HepG2 (cell line): Measurements from ENCODE around the gene IFT172. TPM values are rescaled to one million over a fixed set of nuclear protein-coding genes. Genes with fewer than 3 reads are reported as not detected.
A peak's percentile ranks its signal among the peaks of the same experiment; 100 is the strongest.

Experiments used
- ATF1 ChIP-seq: IDR thresholded peaks from 2 replicates; pipeline ENCODE4 v1.6.1; 2016; ENCODE audit warnings: mild to moderate bottlenecking, control low read depth
- DR1 ChIP-seq: sonication (generic); formaldehyde crosslinking; IDR thresholded peaks from 2 replicates; pipeline ENCODE4 v1.8.0; 2021; ENCODE audit warnings: mild to moderate bottlenecking, missing genetic modification reagents, inconsistent platforms
- HNRNPK ChIP-seq: fragments of 200-400 bp; formaldehyde crosslinking; IDR thresholded peaks from 2 replicates; pipeline ENCODE4 v1.6.1; 2018; ENCODE audit warnings: low read length, low read depth, moderate library complexity, mild to moderate bottlenecking; ENCODE audit not compliant: poor library complexity, severe bottlenecking
- ISX ChIP-seq: sonication (generic); formaldehyde crosslinking; conservative IDR thresholded peaks from 2 replicates; pipeline ENCODE4 v1.5.0; 2020; ENCODE audit warnings: missing genetic modification reagents
- MED8 ChIP-seq: sonication (generic); formaldehyde crosslinking; IDR thresholded peaks from 2 replicates; pipeline ENCODE4 v1.8.1; 2023; ENCODE audit warnings: mild to moderate bottlenecking, missing genetic modification reagents; ENCODE audit not compliant: insufficient replicate concordance
- MLX ChIP-seq: IDR thresholded peaks from 2 replicates; pipeline ENCODE4 v1.6.1; 2016
- MYNN ChIP-seq: sonication (generic); formaldehyde crosslinking; IDR thresholded peaks from 2 replicates; pipeline ENCODE4 v1.4.0; 2020; ENCODE audit warnings: mild to moderate bottlenecking, low read depth, missing genetic modification reagents
- NAIF1 ChIP-seq: sonication (generic); formaldehyde crosslinking; IDR thresholded peaks from 2 replicates; pipeline ENCODE4 v1.5.0; 2020; ENCODE audit warnings: mild to moderate bottlenecking, missing genetic modification reagents, borderline replicate concordance
- SALL1 ChIP-seq: sonication (generic); formaldehyde crosslinking; IDR thresholded peaks from 2 replicates; pipeline ENCODE4 v1.8.0; 2022; ENCODE audit warnings: mild to moderate bottlenecking, missing genetic modification reagents
- TRIM24 ChIP-seq: sonication (generic); formaldehyde crosslinking; IDR thresholded peaks from 2 replicates; pipeline ENCODE4 v1.8.0; 2022; ENCODE audit warnings: mild to moderate bottlenecking, missing genetic modification reagents
- XBP1 ChIP-seq: sonication (generic); formaldehyde crosslinking; IDR thresholded peaks from 2 replicates; pipeline ENCODE4 v1.5.0; 2020; ENCODE audit warnings: missing genetic modification reagents
- ZNF101 ChIP-seq: sonication (generic); formaldehyde crosslinking; IDR thresholded peaks from 2 replicates; pipeline ENCODE4 v1.4.0; 2020; ENCODE audit warnings: mild to moderate bottlenecking, low read depth, missing genetic modification reagents, borderline replicate concordance
- ZNF260 ChIP-seq: sonication (generic); formaldehyde crosslinking; IDR thresholded peaks from 2 replicates; pipeline ENCODE4 v1.4.0; 2020; ENCODE audit warnings: missing genetic modification reagents, low read depth, mild to moderate bottlenecking, borderline replicate concordance
- ZNF280B ChIP-seq: sonication (generic); formaldehyde crosslinking; IDR thresholded peaks from 2 replicates; pipeline ENCODE4 v1.5.0; 2020; ENCODE audit warnings: missing genetic modification reagents, mild to moderate bottlenecking, borderline replicate concordance
- ZNF280D ChIP-seq: sonication (generic); formaldehyde crosslinking; IDR thresholded peaks from 2 replicates; pipeline ENCODE4 v1.5.1; 2020; ENCODE audit warnings: mild to moderate bottlenecking, missing genetic modification reagents
- ZNF30 ChIP-seq: sonication (generic); formaldehyde crosslinking; IDR thresholded peaks from 2 replicates; pipeline ENCODE4 v1.5.0; 2020; ENCODE audit warnings: mild to moderate bottlenecking, missing genetic modification reagents
- ZNF720 ChIP-seq: sonication (generic); formaldehyde crosslinking; IDR thresholded peaks from 2 replicates; pipeline ENCODE4 v1.4.0; 2020; ENCODE audit warnings: missing genetic modification reagents
- ZNF747 ChIP-seq: sonication (generic); formaldehyde crosslinking; IDR thresholded peaks from 2 replicates; pipeline ENCODE4 v1.8.1; 2023; ENCODE audit warnings: missing genetic modification reagents, mild to moderate bottlenecking, borderline replicate concordance
- ZNF75D ChIP-seq: sonication (generic); formaldehyde crosslinking; IDR thresholded peaks from 2 replicates; pipeline ENCODE4 v1.8.1; 2023; ENCODE audit warnings: missing genetic modification reagents, mild to moderate bottlenecking, borderline replicate concordance
- ZNF775 ChIP-seq: sonication (generic); formaldehyde crosslinking; IDR thresholded peaks from 2 replicates; pipeline ENCODE4 v1.4.0; 2020; ENCODE audit warnings: missing genetic modification reagents, mild to moderate bottlenecking, moderate library complexity, borderline replicate concordance
- polyA plus RNA-seq, 8 experiments: library from polyadenylated mRNA; depleted of rRNA in 3 of 8; stranded (reverse) in 7 of 8; unstranded in 1 of 8; fragments of >200 nt; fragmentation: Illumina TruSeq in 4 of 8; extraction: Trizol in 4 of 8; gene quantifications; 2 replicates each; pipeline versions ENCODE4 v1.2.1 to v1.2.3, GENCODE V29; 2011 to 2016; ENCODE audit warnings: low read depth in 4 of 8, missing spikeins in 1 of 8, mixed read lengths in 1 of 8; ENCODE audit not compliant: insufficient read depth in 1 of 8
- total RNA-seq, 5 experiments: library from RNA; depleted of rRNA; stranded (reverse); fragments of >200 nt; fragmentation: Illumina TruSeq; extraction: Trizol; gene quantifications; 2 replicates each; pipeline ENCODE4 v1.2.3, GENCODE V29; 2016; ENCODE audit warnings: low read depth in 1 of 5
- TF ChIP-seq, protein P1 (sequence below): sonication (generic); formaldehyde crosslinking; IDR thresholded peaks from 2 replicates; pipeline ENCODE4 v1.8.1; 2022; ENCODE audit warnings: low read depth, mild to moderate bottlenecking, missing genetic modification reagents

IFT172 gene
- total and polyA plus RNA-seq, 2 of the 13 experiments (the other 11 are each of a cell fraction or from before 2014, with no cell fraction given) = 21.6 to 35.7 TPM

- TF ChIP-seq MLX (CRISPR knock-in tag) (no peak), SALL1 (peak; percentile 77; the same call in 1 of the 2 replicates), ISX (peak; percentile 83; the same call in 1 of the 2 replicates), HNRNPK (no peak), ZNF747 (CRISPR knock-in tag) (0 out of 2 replicates have a peak, but pooled peaks have one; percentile 73), ZNF720 (CRISPR knock-in tag) (no peak), TRIM24 (CRISPR knock-in tag) (no peak), DR1 (no peak), ZNF280D (CRISPR knock-in tag) (no peak), ZNF260 (CRISPR knock-in tag) (no peak), ZNF775 (CRISPR knock-in tag) (no peak), NAIF1 (CRISPR knock-in tag) (no peak; the same call in 1 of the 2 replicates), MED8 (no peak), ZNF75D (peak; percentile 84; the same call in 1 of the 2 replicates), XBP1 (CRISPR knock-in tag) (no peak), ZNF280B (CRISPR knock-in tag) (no peak), MYNN (CRISPR knock-in tag) (no peak), ZNF30 (CRISPR knock-in tag) (no peak), ATF1 (CRISPR knock-in tag) (no peak), ZNF101 (CRISPR knock-in tag) (no peak)
- TF ChIP-seq, protein P1, sequence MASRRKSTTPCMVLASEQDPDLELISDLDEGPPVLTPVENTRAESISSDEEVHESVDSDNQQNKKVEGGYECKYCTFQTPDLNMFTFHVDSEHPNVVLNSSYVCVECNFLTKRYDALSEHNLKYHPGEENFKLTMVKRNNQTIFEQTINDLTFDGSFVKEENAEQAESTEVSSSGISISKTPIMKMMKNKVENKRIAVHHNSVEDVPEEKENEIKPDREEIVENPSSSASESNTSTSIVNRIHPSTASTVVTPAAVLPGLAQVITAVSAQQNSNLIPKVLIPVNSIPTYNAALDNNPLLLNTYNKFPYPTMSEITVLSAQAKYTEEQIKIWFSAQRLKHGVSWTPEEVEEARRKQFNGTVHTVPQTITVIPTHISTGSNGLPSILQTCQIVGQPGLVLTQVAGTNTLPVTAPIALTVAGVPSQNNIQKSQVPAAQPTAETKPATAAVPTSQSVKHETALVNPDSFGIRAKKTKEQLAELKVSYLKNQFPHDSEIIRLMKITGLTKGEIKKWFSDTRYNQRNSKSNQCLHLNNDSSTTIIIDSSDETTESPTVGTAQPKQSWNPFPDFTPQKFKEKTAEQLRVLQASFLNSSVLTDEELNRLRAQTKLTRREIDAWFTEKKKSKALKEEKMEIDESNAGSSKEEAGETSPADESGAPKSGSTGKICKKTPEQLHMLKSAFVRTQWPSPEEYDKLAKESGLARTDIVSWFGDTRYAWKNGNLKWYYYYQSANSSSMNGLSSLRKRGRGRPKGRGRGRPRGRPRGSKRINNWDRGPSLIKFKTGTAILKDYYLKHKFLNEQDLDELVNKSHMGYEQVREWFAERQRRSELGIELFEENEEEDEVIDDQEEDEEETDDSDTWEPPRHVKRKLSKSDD = 0 out of 2 replicates have a peak, but pooled peaks have one; percentile 25
These were observed 60.5 kb downstream of the IFT172 start (continued) for GRCh38 chr2:27428978-27429541.
